HG02759 (cell line): ENCODE data around the gene SUPT5H.

Experiments
- ATAC-seq: cut with Tn5 transposase; IDR thresholded peaks from one replicate; pipeline ENCODE4 v1.9.1; 2021; ENCODE audit warnings: mild to moderate bottlenecking, moderate library complexity; ENCODE audit not compliant: unreplicated experiment

The SUPT5H gene

GRCh38 chr19:39518458-39518857 is 73.1 kb downstream of the SUPT5H start:
- no peak for ATAC-seq

DNA sequence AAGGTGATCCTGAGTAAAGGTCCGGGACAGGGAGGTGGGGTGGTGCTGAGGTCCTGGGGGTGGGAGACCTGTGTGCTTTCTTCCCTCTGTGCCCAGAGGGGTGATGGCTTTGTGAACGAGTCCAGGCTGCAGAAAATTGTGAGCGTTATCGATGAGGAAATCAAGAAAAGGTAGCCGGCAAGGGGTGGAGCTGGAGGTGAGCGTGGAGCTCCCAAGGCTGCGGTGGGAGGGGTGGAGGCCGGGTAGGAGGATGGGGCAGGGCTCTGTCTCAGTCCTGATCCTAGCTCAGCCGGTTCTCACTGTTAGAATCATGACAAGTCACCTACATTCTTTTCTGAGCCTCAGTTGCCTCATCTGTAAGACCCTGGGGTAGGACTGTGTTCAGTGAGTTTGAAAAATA is 73.6 kb downstream of the SUPT5H start:
- no peak for ATAC-seq

DNA sequence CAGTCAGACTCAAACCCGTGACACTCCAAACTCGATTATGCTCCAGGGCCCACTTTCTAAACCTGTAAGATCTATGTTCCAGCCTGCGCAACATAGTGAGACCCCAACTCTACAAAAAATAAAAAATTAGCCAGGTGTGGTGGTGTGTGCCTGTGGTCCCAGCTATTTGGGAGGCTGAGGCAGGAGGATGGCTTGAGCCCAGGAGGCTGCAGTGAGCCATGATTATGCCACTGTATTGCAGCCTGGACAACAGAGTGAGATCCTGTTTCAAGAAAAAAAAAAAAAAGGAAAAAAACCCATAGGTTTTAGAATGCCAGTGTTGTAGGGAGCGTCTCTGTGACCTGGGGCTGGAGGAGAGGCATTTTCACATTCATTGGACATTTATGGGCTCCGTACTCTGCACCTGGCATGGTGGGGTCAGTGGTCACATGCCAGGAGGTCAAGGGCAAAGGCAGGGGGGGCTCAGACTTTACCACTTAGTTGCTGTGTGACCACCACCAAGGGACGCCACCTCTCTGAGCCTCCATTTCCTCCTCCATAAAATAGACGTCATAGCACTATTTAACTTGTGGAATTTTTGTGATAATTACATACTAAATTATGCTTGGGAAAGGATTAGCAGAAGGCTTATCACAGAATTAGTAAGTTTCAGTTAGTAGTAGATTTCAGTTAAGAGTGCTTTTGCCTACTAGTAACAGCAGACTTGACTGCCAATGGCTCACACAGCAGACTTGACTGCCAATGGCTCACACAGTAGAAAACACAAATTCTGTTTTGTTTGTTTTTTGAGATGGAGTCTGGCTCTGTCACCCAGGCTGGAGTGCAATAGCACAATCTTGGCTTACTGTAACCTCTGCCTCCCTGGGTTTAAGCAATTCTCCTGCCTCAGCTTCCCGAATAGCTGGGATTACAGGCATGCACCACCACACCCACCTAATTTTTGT is 75.4 kb downstream of the SUPT5H start:
- no peak for ATAC-seq

GRCh38 chr19:39524495-39524894 is 79.1 kb downstream of the SUPT5H start:
- ATAC-seq: no peak

GRCh38 chr19:39525205-39525604 is 79.8 kb downstream of the SUPT5H start:
- no peak for ATAC-seq
